ENCODE measurements around the gene SORCS1. TPM values are rescaled to one million over a fixed set of nuclear protein-coding genes. Genes with fewer than 3 reads are reported as not detected.

The SORCS1 gene
- total RNA-seq, 1 experiment from 2014 or later: 0.11 TPM

DNA sequence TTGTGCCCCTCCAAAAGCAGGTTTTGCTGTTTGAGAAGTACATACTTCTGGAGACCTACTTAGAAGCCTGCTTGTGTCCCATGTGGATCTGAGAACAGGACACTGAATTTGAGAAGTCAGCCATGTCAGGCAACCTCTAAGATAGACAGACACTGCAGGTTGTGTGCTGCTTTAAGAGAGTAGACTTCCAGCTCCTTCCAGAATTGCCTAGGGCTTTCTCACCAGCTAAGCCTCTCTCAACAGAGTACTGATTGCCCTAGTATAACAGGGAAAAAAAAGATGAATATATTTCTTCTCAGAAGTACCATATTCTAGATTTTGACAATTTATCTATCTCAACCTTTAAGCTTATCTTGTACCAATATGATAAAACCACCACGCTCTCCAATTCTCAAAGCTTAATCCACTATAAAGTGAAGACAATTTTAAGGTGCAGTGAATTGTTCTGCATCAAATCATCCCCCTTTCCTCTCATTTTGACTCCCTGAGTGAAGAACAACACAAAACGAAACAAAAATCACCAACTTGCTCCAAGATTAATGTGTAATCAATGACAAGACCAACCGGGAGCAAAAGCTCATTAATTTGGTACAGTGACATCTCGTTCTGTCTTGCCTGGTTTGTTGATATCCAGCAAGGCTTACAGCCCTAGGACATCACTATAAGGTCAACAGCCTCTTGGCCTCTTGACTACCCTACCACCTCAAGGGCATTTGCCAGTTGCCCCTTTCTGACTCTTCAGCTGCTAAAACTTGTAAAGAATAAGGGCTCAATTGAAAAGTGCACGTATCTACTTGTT, 214.6 kb downstream of the SORCS1 start:
- H3K4me2 ChIP-seq (ENCODE audit: low read length): no peak overlapping the region
- no TSS peak for BruUV-seq (replicated peaks)
- H3K4me1 ChIP-seq (ENCODE audit: insufficient read depth, low read length): no peaks in the 10 kb centered on the region
- no peaks in the 10 kb centered on the region for H3F3A ChIP-seq (ENCODE audit: low read length, unreplicated experiment)
- ChIA-PET CTCF (no interaction called here), POLR2A (ENCODE audit: unreplicated experiment) (no interaction called here)
- no peak overlapping the region for H3K4me3 ChIP-seq (ENCODE audit: low read length)
- intact Hi-C loops (cut with micrococcal nuclease): no loop called here
- ATAC-seq (no peak), DNase-seq (no peak)
- no peaks in the 10 kb centered on the region for H4K20me1 ChIP-seq (ENCODE audit: low read length)
- no peaks in the 10 kb centered on the region for H3K79me2 ChIP-seq (ENCODE audit: low read length)
- H3K27ac ChIP-seq (ENCODE audit: low read length): no peak overlapping the region
- H3K36me3 ChIP-seq (ENCODE audit: low read depth, low read length): no peaks in the 10 kb centered on the region
- peaks cover 4% of the 10 kb centered on the region; the same call in 1 of the 2 replicates for H3K27me3 ChIP-seq (ENCODE audit: low read length)
- no peaks in the 10 kb centered on the region for H3K9me3 ChIP-seq (ENCODE audit: low read length)
- no peak overlapping the region for H3K9ac ChIP-seq (ENCODE audit: low read length)
- TF ChIP-seq EZH2 (IDR thresholded peaks at IDR 0.05; ENCODE audit: low read length, unreplicated experiment) (no peak), EZH2phosphoT487 (IDR thresholded peaks at IDR 0.05; ENCODE audit: borderline replicate concordance, low read length) (no peak)
- TF ChIP-seq, protein P1, sequence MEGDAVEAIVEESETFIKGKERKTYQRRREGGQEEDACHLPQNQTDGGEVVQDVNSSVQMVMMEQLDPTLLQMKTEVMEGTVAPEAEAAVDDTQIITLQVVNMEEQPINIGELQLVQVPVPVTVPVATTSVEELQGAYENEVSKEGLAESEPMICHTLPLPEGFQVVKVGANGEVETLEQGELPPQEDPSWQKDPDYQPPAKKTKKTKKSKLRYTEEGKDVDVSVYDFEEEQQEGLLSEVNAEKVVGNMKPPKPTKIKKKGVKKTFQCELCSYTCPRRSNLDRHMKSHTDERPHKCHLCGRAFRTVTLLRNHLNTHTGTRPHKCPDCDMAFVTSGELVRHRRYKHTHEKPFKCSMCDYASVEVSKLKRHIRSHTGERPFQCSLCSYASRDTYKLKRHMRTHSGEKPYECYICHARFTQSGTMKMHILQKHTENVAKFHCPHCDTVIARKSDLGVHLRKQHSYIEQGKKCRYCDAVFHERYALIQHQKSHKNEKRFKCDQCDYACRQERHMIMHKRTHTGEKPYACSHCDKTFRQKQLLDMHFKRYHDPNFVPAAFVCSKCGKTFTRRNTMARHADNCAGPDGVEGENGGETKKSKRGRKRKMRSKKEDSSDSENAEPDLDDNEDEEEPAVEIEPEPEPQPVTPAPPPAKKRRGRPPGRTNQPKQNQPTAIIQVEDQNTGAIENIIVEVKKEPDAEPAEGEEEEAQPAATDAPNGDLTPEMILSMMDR (conservative IDR thresholded peaks at IDR 0.05; ENCODE audit: low read depth, low read length): no peak
- no peak overlapping the region for H2AFZ ChIP-seq (ENCODE audit: low read length)
- H3K9me2 ChIP-seq (replicated peaks; ENCODE audit: low read length): no peaks in the 10 kb centered on the region

DNA sequence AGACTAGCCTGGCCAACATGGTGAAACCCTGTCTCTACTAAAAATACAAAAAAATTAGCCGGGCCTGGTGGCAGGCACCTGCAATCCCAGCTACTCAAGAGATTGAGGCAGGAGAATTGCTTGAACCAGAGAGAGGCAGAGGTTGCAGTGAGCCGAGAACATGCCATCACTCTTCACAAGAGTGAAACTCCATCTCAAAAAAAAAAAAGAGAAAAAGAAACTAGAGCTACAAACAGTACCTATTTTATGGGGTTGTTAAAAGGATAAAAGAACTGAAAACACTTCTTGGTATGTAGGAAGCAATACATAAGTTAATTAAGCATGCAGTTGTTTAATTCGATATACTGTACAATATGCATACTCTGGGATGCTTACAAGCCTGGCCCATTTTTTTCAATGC, 216.9 kb downstream of the SORCS1 start:
- CTCF ChIA-PET: no interaction called here
- Histone ChIP-seq H4K20me1 (ENCODE audit: low read length) (no peaks in the 10 kb centered on the region), H3K27ac (ENCODE audit: low read length) (no peak overlapping the region), H2AFZ (ENCODE audit: low read length) (no peak overlapping the region), H3K9me2 (replicated peaks; ENCODE audit: low read length) (no peaks in the 10 kb centered on the region), H3K4me1 (ENCODE audit: insufficient read depth, low read length) (no peaks in the 10 kb centered on the region), H3K9me3 (ENCODE audit: low read length) (no peaks in the 10 kb centered on the region), H3F3A (ENCODE audit: low read length, unreplicated experiment) (no peaks in the 10 kb centered on the region), H3K4me2 (ENCODE audit: low read length) (no peak overlapping the region), H3K36me3 (ENCODE audit: low read depth, low read length) (no peaks in the 10 kb centered on the region), H3K4me3 (ENCODE audit: low read length) (no peak overlapping the region), H3K9ac (ENCODE audit: low read length) (no peak overlapping the region), H3K79me2 (ENCODE audit: low read length) (no peaks in the 10 kb centered on the region), H3K27me3 (ENCODE audit: low read length) (peaks cover 8% of the 10 kb centered on the region; the same call in 1 of the 2 replicates)
- TF ChIP-seq EZH2phosphoT487 (IDR thresholded peaks at IDR 0.05; ENCODE audit: borderline replicate concordance, low read length): no peak
- TF ChIP-seq, protein P1 (conservative IDR thresholded peaks at IDR 0.05; ENCODE audit: low read depth, low read length): no peak
- DNase-seq (no peak), ATAC-seq (no peak)
- POLR2A ChIA-PET (ENCODE audit: unreplicated experiment): no interaction called here
- intact Hi-C loops (cut with micrococcal nuclease): no loop called here
- BruUV-seq (replicated peaks): no TSS peak

DNA sequence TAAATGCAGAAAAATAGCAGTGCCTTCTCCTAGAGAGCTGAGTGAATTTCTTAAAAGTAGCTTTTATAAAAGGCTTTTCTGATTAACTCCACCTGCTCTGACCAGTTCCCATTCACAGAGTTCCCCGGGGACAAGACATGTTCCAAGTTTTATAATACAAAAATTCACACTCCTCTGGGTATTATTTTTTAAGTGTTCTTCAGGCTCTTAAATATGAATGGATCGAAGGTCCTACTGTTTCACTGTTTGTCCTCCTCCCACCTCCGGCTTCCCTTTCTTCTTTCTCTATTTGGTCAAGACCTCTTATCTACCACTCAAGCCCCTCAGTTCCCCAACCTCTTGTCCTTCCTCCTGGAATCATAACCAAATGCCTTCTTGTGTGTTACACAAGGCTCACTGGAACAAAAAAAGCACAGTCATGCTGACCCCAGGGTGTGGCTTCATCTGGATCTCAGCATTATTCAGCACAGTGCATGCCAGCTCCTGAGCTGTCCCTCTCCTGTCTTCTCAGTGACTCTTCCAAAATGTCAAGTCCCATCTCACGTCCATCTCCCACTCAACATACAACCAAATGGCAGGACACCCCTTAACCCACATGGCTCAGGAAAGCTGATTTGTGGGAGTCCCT, 222.4 kb downstream of the SORCS1 start:
- no peak for ATAC-seq
- H3K4me1 ChIP-seq (ENCODE audit: insufficient read depth, low read length): no peaks in the 10 kb centered on the region
- no peaks in the 10 kb centered on the region for H3K36me3 ChIP-seq (ENCODE audit: low read depth, low read length)
- no peak overlapping the region for H3K4me3 ChIP-seq (ENCODE audit: low read length)
- no peaks in the 10 kb centered on the region for H3K9me2 ChIP-seq (replicated peaks; ENCODE audit: low read length)
- CTCF ChIA-PET: no interaction called here
- DNase-seq: no peak
- no peaks in the 10 kb centered on the region for H3K9me3 ChIP-seq (ENCODE audit: low read length)
- H3F3A ChIP-seq (ENCODE audit: low read length, unreplicated experiment): no peaks in the 10 kb centered on the region
- TF ChIP-seq, protein P1 (conservative IDR thresholded peaks at IDR 0.05; ENCODE audit: low read depth, low read length): no peak
- TF ChIP-seq EZH2phosphoT487 (IDR thresholded peaks at IDR 0.05; ENCODE audit: borderline replicate concordance, low read length): no peak
- TF ChIP-seq EZH2 (IDR thresholded peaks at IDR 0.05; ENCODE audit: low read length, unreplicated experiment): no peak
- H3K79me2 ChIP-seq (ENCODE audit: low read length): no peaks in the 10 kb centered on the region
- no TSS peak for BruUV-seq (replicated peaks)
- no peak overlapping the region for H3K4me2 ChIP-seq (ENCODE audit: low read length)
- no peak overlapping the region for H2AFZ ChIP-seq (ENCODE audit: low read length)
- H3K27ac ChIP-seq (ENCODE audit: low read length): no peak overlapping the region
- intact Hi-C loops (cut with micrococcal nuclease): no loop called here
- peaks cover 7% of the 10 kb centered on the region; the same call in 1 of the 2 replicates for H3K27me3 ChIP-seq (ENCODE audit: low read length)
- H3K9ac ChIP-seq (ENCODE audit: low read length): no peak overlapping the region
- POLR2A ChIA-PET (ENCODE audit: unreplicated experiment): no interaction called here
- H4K20me1 ChIP-seq (ENCODE audit: low read length): no peaks in the 10 kb centered on the region
